Neural cell (in vitro differentiated cells): ENCODE data around the gene COX10.
"Not testable (repeated sequence)": the region's sequence is repeated elsewhere in the genome, so short reads cannot be mapped to it uniquely, and the experiment has no call there.

Source experiments
- CTCF ChIP-seq: fragments of 450-650 bp; IDR thresholded peaks from 2 replicates; pipeline ENCODE4 v1.5.1; 2014; ENCODE audit warnings: antibody characterized with exemption, mild to moderate bottlenecking, moderate library complexity; ENCODE audit not compliant: poor library complexity, severe bottlenecking
- EP300 ChIP-seq: fragments of 450-650 bp; conservative IDR thresholded peaks from 2 replicates; pipeline ENCODE4 v1.6.1; 2014; ENCODE audit warnings: antibody characterized with exemption, mild to moderate bottlenecking, moderate library complexity; ENCODE audit not compliant: poor library complexity, severe bottlenecking
- EZH2 ChIP-seq: fragments of 200-600, 300-800 bp; shearing (Covaris generic), sonication (generic); IDR thresholded peaks from 2 replicates; pipeline ENCODE4 v1.6.1; 2014; ENCODE audit warnings: antibody characterized with exemption, low read length, borderline replicate concordance, mild to moderate bottlenecking; ENCODE audit not compliant: insufficient read depth, poor library complexity, severe bottlenecking
- MXI1 ChIP-seq: fragments of 450-650 bp; conservative IDR thresholded peaks from 2 replicates; pipeline ENCODE4 v1.6.1; 2014; ENCODE audit warnings: antibody characterized with exemption, mild to moderate bottlenecking; ENCODE audit not compliant: poor library complexity, severe bottlenecking
- POLR2AphosphoS5 ChIP-seq: IDR thresholded peaks from 2 replicates; pipeline ENCODE4 v1.6.1; 2012
- RAD21 ChIP-seq: fragments of 450-650 bp; conservative IDR thresholded peaks from 2 replicates; pipeline ENCODE4 v1.6.1; 2014; ENCODE audit warnings: antibody characterized with exemption, mild to moderate bottlenecking, moderate library complexity
- SMC3 ChIP-seq: fragments of 450-650 bp; conservative IDR thresholded peaks from 2 replicates; pipeline ENCODE4 v1.6.1; 2014; ENCODE audit warnings: antibody characterized with exemption, mild to moderate bottlenecking, moderate library complexity; ENCODE audit not compliant: poor library complexity
- TAF1 ChIP-seq: IDR thresholded peaks from 2 replicates; pipeline ENCODE4 v1.6.1; 2012; ENCODE audit warnings: low read depth

GRCh38 chr17:14167831-14168230, 98.5 kb downstream of the COX10 start:
- TF ChIP-seq EZH2, CTCF, RAD21, SMC3, TAF1, POLR2AphosphoS5, EP300, MXI1: not testable (repeated sequence)
